C4-2B (cell line): ENCODE data around the gene PDCD11.

Experiments used
- ZFX ChIP-seq: fragments of 450-650 bp; IDR thresholded peaks from 2 replicates; pipeline ENCODE4 v1.6.1; 2017
- TF ChIP-seq, protein P1 (sequence below): fragments of 450-650 bp; conservative IDR thresholded peaks from 2 replicates; pipeline ENCODE4 v1.5.1; 2017; ENCODE audit warnings: mild to moderate bottlenecking

DNA sequence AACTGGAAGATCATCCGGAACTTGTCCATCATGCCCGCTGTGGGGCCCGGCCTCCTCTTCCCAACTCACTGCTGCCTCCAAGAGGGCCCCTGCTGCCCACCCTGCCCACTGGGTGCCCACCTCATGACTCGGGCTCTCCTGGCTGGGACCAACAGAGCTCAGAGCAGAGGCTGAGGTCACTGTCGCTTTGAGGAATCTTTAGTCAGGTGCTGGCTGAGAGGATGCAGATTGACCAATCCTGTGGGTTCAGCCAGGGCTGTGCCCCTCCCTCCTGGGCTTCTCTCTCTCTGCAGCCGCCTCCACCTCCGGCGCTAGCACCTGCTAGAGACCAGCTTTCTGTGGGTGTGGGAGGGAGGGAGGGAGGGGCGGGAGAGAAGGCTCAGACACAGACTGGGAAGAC lies 62.3 kb downstream of the PDCD11 start, which contains the start of gene CALHM1:
- TF ChIP-seq, protein P1, sequence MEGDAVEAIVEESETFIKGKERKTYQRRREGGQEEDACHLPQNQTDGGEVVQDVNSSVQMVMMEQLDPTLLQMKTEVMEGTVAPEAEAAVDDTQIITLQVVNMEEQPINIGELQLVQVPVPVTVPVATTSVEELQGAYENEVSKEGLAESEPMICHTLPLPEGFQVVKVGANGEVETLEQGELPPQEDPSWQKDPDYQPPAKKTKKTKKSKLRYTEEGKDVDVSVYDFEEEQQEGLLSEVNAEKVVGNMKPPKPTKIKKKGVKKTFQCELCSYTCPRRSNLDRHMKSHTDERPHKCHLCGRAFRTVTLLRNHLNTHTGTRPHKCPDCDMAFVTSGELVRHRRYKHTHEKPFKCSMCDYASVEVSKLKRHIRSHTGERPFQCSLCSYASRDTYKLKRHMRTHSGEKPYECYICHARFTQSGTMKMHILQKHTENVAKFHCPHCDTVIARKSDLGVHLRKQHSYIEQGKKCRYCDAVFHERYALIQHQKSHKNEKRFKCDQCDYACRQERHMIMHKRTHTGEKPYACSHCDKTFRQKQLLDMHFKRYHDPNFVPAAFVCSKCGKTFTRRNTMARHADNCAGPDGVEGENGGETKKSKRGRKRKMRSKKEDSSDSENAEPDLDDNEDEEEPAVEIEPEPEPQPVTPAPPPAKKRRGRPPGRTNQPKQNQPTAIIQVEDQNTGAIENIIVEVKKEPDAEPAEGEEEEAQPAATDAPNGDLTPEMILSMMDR, result no peak
- TF ChIP-seq ZFX, result no peak
